ENCODE results near the gene UTP15.

The UTP15 gene

GRCh38 chr5:73565969-73566547 is 515 bp downstream of the UTP15 start:
- no peak for DNase-seq

- no peak for DNase-seq
Observed at GRCh38 chr5:73582285-73583145, 17.0 kb downstream of the UTP15 start.

DNA sequence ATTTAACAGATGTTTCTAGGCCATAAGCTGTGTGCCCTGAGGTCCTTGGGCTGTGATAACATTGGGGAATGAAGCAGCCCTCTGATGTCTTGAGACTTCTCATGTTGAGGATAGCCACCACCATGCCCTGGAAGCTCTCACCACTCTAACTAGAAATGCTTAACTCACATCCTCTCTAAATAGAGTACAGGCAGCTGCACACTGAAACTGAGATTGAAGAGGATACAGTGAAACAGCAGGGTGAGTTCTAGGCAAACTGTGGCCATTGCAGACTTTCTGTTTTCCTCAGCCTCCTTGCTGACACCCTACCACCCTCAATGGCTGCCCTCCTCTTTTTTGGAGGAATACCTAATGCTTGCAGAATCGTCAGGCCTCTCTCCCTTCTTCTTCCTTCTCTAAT is 22.4 kb downstream of the UTP15 start:
- no peak for DNase-seq

DNA sequence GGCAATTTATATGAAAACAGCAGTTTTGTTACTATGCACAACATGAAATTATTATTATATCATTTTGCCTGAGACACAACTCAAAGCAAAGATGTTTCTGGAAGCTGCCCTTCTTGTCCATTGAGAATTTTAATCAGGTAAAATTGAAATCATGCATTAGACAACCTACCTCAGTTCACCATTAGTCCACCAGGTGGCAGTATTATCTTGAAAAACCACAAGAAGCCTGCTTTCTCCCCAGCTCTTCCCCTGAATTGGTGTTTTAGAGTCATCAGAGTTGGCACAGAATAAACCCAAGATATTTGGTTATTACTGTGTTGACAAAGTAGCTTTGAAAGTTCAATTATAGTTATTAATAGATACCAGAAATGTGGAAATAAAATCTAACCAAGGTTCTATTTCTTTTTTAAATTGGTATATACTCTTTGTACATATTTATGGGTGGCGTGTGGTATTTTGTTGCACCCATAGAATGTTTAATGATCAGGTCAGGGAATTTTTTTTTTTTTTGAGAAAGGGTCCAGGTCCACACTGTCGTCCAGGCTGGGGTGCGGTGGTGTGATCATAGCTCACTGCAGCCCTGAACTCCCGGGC is 25.7 kb downstream of the UTP15 start:
- DNase-seq, result peak; percentile 11

DNA sequence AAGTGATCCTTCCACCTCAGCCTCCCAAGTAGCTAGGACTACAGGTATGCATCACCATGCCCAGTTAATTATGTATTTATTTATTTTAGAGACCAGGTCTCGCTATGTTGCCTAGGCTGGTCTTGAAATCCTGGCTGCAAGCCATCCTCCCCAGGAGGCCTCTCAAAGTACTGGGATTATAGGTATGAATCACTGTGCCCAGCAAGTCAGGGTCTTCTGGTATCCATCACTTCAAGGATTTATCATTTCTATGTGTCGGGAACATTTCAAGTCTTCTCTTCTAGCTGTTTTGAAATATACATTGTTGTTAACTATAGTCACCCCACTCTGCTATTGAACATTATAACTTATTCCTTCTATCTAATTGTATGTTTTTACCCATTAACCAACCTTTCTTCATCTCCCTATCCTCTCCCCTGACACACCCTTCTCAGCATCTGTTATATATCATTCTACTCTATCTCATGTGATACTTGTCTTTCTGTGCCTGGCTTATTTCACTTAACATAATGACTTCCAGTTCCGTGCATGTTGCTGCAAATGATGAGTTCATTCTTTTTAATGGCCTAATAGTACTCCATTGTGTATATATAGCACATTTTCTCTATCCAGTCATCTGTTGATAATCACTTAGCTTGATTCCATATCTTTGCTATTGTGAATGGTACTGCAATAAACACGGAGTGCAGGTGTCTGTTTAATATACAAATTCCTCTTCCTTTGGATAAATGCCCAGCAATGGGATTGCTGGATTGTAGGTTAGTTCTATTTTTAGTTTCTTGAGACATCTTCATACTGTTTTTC is 26.4 kb downstream of the UTP15 start:
- no peak for DNase-seq

- DNase-seq, result no peak
Observed at GRCh38 chr5:73592551-73592950, 27.0 kb downstream of the UTP15 start.

DNA sequence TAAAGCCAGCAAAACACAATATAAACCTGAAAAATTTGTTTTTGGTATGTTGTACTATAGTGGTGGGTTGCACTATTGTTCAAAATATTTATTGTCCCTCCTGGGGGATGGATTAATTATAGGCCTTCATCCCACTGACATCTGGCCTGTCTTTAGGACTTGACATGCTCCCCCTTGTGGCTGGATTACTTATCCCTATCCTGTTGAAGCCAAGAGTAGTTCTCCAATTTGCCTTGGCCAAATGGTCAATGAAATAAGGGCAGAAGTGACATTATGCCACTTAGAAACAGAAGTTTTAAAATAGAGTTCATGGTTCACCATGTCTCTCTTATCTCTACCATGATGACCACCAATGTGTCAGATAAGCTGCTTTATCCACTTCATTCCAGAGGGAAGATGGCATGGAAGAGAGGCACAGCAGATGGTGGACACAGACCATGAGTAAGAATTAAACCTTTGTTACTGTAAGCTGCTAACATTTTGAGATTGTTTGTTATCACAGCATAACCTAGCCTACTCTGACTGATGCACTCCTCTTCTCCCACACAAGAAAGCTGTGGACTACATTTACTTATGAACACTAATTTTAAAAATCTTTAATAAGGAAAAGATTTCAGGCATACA is 31.3 kb downstream of the UTP15 start:
- no peak for DNase-seq

GRCh38 chr5:73599380-73599779 is 33.8 kb downstream of the UTP15 start:
- no peak for DNase-seq

DNA sequence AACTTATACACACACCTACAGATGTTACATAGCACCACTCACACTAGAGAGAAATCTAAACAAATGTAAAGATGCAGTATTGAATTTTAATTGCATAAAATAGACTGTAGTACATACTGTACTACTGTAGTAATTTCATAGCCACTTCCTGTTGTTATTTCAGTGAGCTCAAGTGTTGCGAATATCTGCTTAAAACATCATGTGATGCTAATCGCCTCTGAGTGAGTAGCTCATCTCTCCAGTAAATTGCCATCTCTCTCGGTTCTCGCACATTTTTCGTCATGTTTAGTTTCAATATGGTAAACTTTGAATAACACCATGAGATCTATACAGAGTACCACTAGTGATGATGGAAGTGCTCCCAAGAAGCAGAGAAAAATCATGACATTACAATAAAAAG is 38.5 kb downstream of the UTP15 start:
- no peak for DNase-seq

GRCh38 chr5:73605223-73606087 is 39.9 kb downstream of the UTP15 start:
- DNase-seq, result no peak

GRCh38 chr5:73606206-73606753 is 40.7 kb downstream of the UTP15 start:
- DNase-seq, result no peak

GRCh38 chr5:73607228-73607627 is 41.7 kb downstream of the UTP15 start:
- DNase-seq, result no peak

DNA sequence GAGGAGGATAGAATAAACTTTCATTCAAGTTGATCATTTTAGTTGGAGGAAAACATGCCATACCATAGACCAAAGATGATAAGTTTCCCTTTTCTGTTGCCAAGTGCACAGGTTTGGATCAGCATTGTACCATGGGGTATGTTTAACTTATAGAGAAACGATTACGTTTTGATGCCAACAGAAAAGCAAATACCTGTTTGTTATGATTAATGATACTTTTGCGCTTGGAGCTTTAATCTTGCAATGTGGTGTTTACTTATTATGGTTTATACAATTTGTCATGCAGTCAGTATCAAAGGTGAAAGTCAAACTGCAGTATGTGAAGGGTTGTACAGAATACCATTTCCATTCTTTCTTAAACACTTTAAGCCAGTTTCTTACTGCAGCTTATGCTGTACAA is 47.3 kb downstream of the UTP15 start:
- DNase-seq, result no peak

DNA sequence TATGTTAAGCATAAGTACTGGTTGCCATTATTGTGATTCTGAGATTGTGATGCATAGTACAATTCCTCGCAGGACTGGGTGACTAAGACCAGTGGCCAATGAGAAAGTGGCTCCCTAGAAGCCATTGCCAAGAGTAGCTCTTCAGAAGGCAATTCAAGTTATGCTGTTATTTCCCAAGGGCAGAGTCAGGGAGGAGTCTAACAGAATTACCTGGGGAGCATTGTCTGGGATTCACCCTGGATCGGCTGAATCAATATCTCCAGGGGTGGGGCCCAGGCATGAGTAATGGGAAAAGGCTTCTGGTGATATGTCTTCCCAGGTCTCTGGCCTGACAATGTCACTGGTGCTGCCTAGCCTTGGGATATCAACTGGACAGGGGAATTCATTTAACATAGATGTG is 49.5 kb downstream of the UTP15 start:
- no peak for DNase-seq

DNA sequence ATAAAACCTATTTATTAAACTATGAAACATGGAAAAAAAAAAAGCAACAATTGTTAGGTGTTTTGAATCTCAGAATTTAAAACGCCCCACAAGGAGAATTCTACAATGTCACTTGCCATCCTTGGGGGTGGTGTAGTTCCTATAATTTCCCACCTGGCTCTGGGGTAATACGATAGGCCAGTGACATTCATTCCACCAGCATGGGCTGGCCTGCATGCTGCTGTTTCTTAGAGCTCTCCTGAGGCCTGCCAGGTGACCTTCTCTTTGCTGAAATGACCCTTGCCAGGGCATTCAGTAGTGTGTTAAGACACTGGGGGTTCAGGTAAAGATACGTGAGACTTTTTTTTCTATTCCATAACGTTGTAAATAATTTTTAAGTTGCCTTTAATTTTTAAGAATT is 50.4 kb downstream of the UTP15 start:
- no peak for DNase-seq

DNA sequence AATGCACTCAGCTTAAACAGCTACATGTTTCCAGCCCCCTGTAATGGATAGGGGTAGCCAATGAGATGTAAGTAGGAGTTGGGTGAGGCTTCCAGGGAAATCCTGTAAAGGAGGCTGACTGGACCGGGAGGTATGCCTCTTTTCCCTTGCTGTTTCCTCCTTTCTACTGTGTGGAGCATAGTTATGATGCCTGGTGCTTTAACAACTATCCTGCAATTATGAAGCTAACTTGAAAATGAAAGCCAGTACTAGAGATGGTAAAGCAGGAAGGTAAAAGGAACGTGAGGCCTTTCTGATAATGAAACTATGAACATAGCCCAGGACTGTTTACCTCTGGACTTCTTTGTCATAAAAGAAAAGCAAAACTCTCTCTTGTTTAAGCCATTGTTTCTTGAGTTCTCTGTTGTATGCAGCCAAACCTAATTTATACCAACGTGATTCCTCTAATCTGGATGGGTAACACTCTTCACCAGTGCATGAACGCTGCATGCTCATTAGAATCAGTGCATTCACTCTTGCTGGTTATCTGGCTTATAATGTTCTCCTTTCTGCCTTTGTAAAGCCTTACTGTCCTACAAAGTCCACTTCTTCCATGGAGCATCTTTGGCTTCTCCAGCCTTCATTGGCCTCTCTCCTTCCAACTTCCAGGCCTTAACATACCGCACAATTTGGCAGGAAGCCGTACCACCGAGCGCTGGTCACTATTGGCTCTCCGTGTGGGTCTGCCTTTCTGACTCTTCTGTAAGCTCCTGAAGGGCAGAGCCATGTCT is 52.2 kb downstream of the UTP15 start:
- no peak for DNase-seq

GRCh38 chr5:73619606-73620333 is 54.2 kb downstream of the UTP15 start:
- no peak for DNase-seq

DNA sequence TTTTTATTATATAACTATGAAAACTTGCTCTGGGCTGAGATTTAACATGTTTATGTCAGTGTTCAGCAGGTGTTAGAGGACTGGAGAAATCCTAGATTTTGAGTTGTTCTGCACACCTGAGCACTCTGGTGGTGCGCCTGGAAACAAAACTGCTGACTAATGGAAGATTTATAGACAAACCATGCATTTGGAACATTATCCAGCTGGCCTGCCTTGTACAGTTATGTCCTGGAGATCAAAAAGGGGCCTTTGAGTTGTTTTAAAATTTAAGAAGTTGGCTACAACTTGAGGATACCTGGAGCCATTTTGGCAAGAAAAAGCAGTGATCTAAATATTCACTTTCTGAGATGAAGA is 54.8 kb downstream of the UTP15 start:
- no peak for DNase-seq

GRCh38 chr5:73623060-73623459 is 57.5 kb downstream of the UTP15 start:
- DNase-seq, result no peak

DNA sequence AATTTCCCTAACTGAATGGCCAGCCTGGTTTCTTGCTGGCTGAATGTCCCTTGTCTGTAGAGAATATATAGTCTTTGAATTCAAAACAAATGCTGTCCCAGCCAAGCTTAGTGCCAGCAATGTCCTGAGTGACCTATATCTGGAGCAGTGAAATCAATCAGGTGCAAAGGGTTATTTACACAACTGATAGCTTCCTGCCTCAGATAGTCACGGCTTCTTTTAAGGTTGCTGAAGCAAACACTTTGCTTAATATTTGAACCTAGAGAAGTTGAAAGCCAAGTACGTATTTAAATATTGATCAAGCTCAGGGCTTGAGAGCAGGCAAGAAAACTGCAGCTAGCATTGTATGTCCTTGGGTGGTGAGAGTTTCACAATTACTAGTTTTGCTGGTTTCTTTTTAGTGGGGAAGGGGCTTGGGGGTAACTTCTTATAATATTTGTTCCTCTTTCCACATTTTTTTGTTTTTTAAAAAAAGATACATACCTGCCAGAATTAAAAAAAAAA is 58.4 kb downstream of the UTP15 start:
- no peak for DNase-seq

Data from effector CD8-positive, alpha-beta T cell (primary cell).